HEK293T (cell line): ENCODE data around the gene LRRFIP1.

Source experiments
- CTCF ChIA-PET: fragments of 350-600 bp; formaldehyde crosslinking; extraction: SDS; loops from one replicate; lab custom pipeline; 2021; ENCODE audit warnings: antibody characterized with exemption, inconsistent platforms; lab: Yijun Ruan, JAX
- POLR2A ChIA-PET: fragments of 350-600 bp; formaldehyde crosslinking; extraction: SDS; loops from one replicate; lab custom pipeline; 2020; ENCODE audit warnings: antibody characterized with exemption, inconsistent platforms; lab: Yijun Ruan, JAX
- DNase-seq: peaks from one replicate; pipeline ENCODE4 v3.0.0; 2012; ENCODE audit warnings: mixed read lengths; ENCODE audit errors: extremely low spot score
- ARNT ChIP-seq: fragments of 450-650 bp; IDR thresholded peaks from 2 replicates; pipeline ENCODE4 v1.6.1; 2017; ENCODE audit warnings: mild to moderate bottlenecking
- BHLHE40 ChIP-seq: fragments of 450-650 bp; IDR thresholded peaks from 2 replicates; pipeline ENCODE4 v1.6.1; 2016; ENCODE audit warnings: mild to moderate bottlenecking, moderate library complexity, borderline replicate concordance
- CTBP1 ChIP-seq: fragments of 450-650 bp; IDR thresholded peaks from 2 replicates; pipeline ENCODE4 v1.6.1; 2016; ENCODE audit warnings: borderline replicate concordance
- ELF4 ChIP-seq: fragments of 450-650 bp; IDR thresholded peaks from 2 replicates; pipeline ENCODE4 v1.6.1; 2017; ENCODE audit warnings: antibody characterized with exemption
- FOXA1 ChIP-seq: fragments of 450-650 bp; IDR thresholded peaks from 2 replicates; pipeline ENCODE4 v1.6.1; 2016; ENCODE audit warnings: mild to moderate bottlenecking
- FOXK2 ChIP-seq: fragments of 450-650 bp; IDR thresholded peaks from 2 replicates; pipeline ENCODE4 v1.6.1; 2016; ENCODE audit warnings: mild to moderate bottlenecking
- FOXM1 ChIP-seq: fragments of 450-650 bp; IDR thresholded peaks from 2 replicates; pipeline ENCODE4 v1.6.1; 2017; ENCODE audit warnings: mild to moderate bottlenecking, borderline replicate concordance
- HDGF ChIP-seq: fragments of 450-650 bp; IDR thresholded peaks from 2 replicates; pipeline ENCODE4 v1.6.1; 2017; ENCODE audit warnings: antibody characterized with exemption, borderline replicate concordance
- L3MBTL2 ChIP-seq: fragments of 450-650 bp; conservative IDR thresholded peaks from 2 replicates; pipeline ENCODE4 v1.6.1; 2016; ENCODE audit warnings: mild to moderate bottlenecking
- LEF1 ChIP-seq: fragments of 450-650 bp; IDR thresholded peaks from 2 replicates; pipeline ENCODE4 v1.6.1; 2017; ENCODE audit warnings: mild to moderate bottlenecking, borderline replicate concordance
- NFRKB ChIP-seq: fragments of 450-650 bp; IDR thresholded peaks from 2 replicates; pipeline ENCODE4 v1.6.1; 2016; ENCODE audit warnings: mild to moderate bottlenecking, moderate library complexity
- PKNOX1 ChIP-seq: fragments of 450-650 bp; IDR thresholded peaks from 2 replicates; pipeline ENCODE4 v1.6.1; 2016
- SP1 ChIP-seq: fragments of 450-650 bp; IDR thresholded peaks from 2 replicates; pipeline ENCODE4 v1.6.1; 2017
- SUZ12 ChIP-seq: fragments of 450-650 bp; IDR thresholded peaks from 2 replicates; pipeline ENCODE4 v1.6.1; 2016; ENCODE audit warnings: mild to moderate bottlenecking
- TARDBP ChIP-seq: fragments of 450-650 bp; IDR thresholded peaks from 2 replicates; pipeline ENCODE4 v1.6.1; 2016
- ZNF384 ChIP-seq: fragments of 450-650 bp; IDR thresholded peaks from 2 replicates; pipeline ENCODE4 v1.6.1; 2016

LRRFIP1 gene

GRCh38 chr2:237691029-237691907, 63.9 kb downstream of the LRRFIP1 start:
- TF ChIP-seq NFRKB (no peak), PKNOX1 (peak; percentile 93)
- ChIA-PET CTCF (interaction anchor here (0.7 kb wide), 1 partner anchor 16 kb away, joined by 3 read pairs; no protein-coding TSS in a partner anchor), POLR2A (interaction anchor here (1.0 to 1.7 kb wide), 3 partner anchors 9 to 35 kb away, joined by 3 to 6 read pairs (median 5); no protein-coding TSS in a partner anchor)
- DNase-seq = no peak

DNA sequence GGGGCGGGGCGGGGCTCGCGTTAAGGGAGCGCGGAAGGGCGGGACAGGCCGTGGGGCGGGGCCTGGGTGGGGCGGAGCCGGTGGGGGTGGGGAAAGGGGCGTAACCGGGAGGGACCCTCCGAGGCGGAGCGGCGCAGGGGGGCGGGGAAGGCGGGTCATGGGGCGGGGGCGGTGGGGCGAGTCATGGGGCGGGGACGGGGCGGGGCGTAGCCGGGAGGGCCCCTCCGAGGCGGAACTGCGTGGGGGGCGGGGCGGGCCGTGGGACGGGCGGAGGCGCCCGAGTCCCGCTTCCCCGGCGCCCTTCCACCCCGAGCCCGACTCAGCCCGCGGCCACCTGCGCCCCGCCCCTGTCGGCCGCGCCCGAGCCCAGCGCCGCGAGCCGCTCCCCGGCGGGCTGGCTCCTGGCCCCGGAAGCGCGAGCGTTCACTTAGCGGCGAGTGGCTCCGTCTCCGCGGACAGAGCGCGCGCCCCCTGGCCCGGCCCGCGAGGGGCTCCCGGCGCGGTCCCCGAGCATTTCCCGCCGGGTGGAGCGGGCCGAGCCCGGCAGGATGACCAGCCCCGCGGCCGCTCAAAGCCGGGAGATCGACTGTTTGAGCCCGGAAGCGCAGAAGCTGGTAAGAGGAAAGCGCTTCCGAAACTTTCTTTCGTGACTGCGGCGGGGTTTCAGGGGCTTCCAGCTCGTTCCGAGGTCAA, 64.7 kb downstream of the LRRFIP1 start:
- peak; percentile 89 for DNase-seq
- POLR2A ChIA-PET = interaction anchor here (1.0 to 1.7 kb wide), 4 partner anchors 9 to 34 kb away, joined by 3 to 6 read pairs (median 6); no protein-coding TSS in a partner anchor
- TF ChIP-seq ZNF384 = no peak
- no peak for TF ChIP-seq SP1
- no peak for TF ChIP-seq L3MBTL2
- TF ChIP-seq FOXK2 = no peak
- TF ChIP-seq FOXA1 = no peak
- CTCF ChIA-PET = no interaction called here

- no peak for DNase-seq
- CTCF ChIA-PET = no interaction called here
- POLR2A ChIA-PET = interaction anchor here (1.0 to 1.7 kb wide), 4 partner anchors 10 to 40 kb away, joined by 3 to 6 read pairs (median 4); no protein-coding TSS in a partner anchor
Measured at GRCh38 chr2:237692601-237693290, 65.4 kb downstream of the LRRFIP1 start.

GRCh38 chr2:237693291-237693994, 66.1 kb downstream of the LRRFIP1 start:
- ChIA-PET POLR2A (interaction anchor here (1.1 to 1.6 kb wide), 2 partner anchors 9 to 39 kb away, joined by 3 to 6 read pairs; no protein-coding TSS in a partner anchor), CTCF (no interaction called here)
- no peak for TF ChIP-seq SP1
- TF ChIP-seq PKNOX1 = no peak
- TF ChIP-seq HDGF = no peak
- TF ChIP-seq BHLHE40 = no peak
- no peak for TF ChIP-seq FOXM1
- no peak for TF ChIP-seq LEF1
- TF ChIP-seq L3MBTL2 = no peak
- TF ChIP-seq NFRKB = no peak
- no peak for TF ChIP-seq CTBP1
- TF ChIP-seq ZNF384 = no peak
- TF ChIP-seq FOXK2 = no peak
- TF ChIP-seq ARNT = no peak
- no peak for TF ChIP-seq FOXA1
- no peak for TF ChIP-seq SUZ12
- TF ChIP-seq TARDBP = no peak
- TF ChIP-seq ELF4 = no peak
- DNase-seq = no peak

More at GRCh38 chr2:237692601-237693290, 65.4 kb downstream of the LRRFIP1 start:
- no peak for TF ChIP-seq LEF1
- TF ChIP-seq L3MBTL2 = peak; percentile 68

- ChIA-PET CTCF (interaction anchor here (0.7 kb wide), 1 partner anchor 10 kb away, joined by 3 read pairs; no protein-coding TSS in a partner anchor), POLR2A (no interaction called here)
- no peak for DNase-seq
- TF ChIP-seq LEF1 (no peak), BHLHE40 (no peak), L3MBTL2 (no peak), PKNOX1 (no peak), CTBP1 (no peak), ARNT (no peak), NFRKB (no peak), FOXM1 (no peak), HDGF (no peak)
Measured at GRCh38 chr2:237694415-237695194, 67.2 kb downstream of the LRRFIP1 start.
